HepG2 (cell line): ENCODE results near the gene LGI4. TPM values are rescaled to one million over a fixed set of nuclear protein-coding genes. Genes with fewer than 3 reads are reported as not detected.
A peak's percentile ranks its signal among the peaks of the same experiment; 100 is the strongest.
"Not testable (repeated sequence)": the region's sequence is repeated elsewhere in the genome, so short reads cannot be mapped to it uniquely, and the experiment has no call there.

ENCODE experiments used
- ARNT2 ChIP-seq: sonication (generic); formaldehyde crosslinking; IDR thresholded peaks from 2 replicates; pipeline ENCODE4 v1.8.0; 2022; ENCODE audit warnings: mild to moderate bottlenecking, low read depth, missing genetic modification reagents, moderate library complexity
- BRD4 ChIP-seq: sonication (generic); formaldehyde crosslinking; IDR thresholded peaks from 2 replicates; pipeline ENCODE4 v1.4.0; 2020; ENCODE audit warnings: missing genetic modification reagents
- CBX2 ChIP-seq, 2 experiments: fragments of 200-600 bp in 1 of 2; sonication (generic); formaldehyde crosslinking in 1 of 2; IDR thresholded peaks; 2 replicates each; pipeline versions ENCODE4 v1.7.0 to v1.8.1; 2018 to 2022; ENCODE audit warnings: low read depth in 2 of 2, low read length in 1 of 2, mild to moderate bottlenecking in 1 of 2, missing genetic modification reagents in 1 of 2
- ELF3 ChIP-seq: IDR thresholded peaks from 2 replicates; pipeline ENCODE4 v1.6.1; 2016; ENCODE audit warnings: missing genetic modification reagents, missing compliant biosample characterization
- ELF4 ChIP-seq: sonication (generic); formaldehyde crosslinking; IDR thresholded peaks from 2 replicates; pipeline ENCODE4 v1.5.0; 2020; ENCODE audit warnings: missing genetic modification reagents, mild to moderate bottlenecking, moderate library complexity, borderline replicate concordance
- ERF ChIP-seq: IDR thresholded peaks from 2 replicates; pipeline ENCODE4 v1.6.1; 2018; ENCODE audit warnings: missing biosample characterization, missing genetic modification reagents
- FOXO1 ChIP-seq: sonication (generic); formaldehyde crosslinking; IDR thresholded peaks from 2 replicates; pipeline ENCODE4 v1.4.0; 2020; ENCODE audit warnings: missing genetic modification reagents
- GZF1 ChIP-seq: sonication (generic); formaldehyde crosslinking; IDR thresholded peaks from 2 replicates; pipeline ENCODE4 v1.5.1; 2020; ENCODE audit warnings: mild to moderate bottlenecking, missing genetic modification reagents
- HDAC2 ChIP-seq: sonication (generic); formaldehyde crosslinking; IDR thresholded peaks from 2 replicates; pipeline ENCODE4 v1.4.0; 2020; ENCODE audit warnings: missing genetic modification reagents
- HMGXB4 ChIP-seq, 2 experiments: sonication (generic) in 1 of 2; formaldehyde crosslinking in 1 of 2; IDR thresholded peaks; 2 replicates each; pipeline versions ENCODE4 v1.4.0 to v1.6.1; 2018 to 2020; ENCODE audit warnings: missing genetic modification reagents in 2 of 2, borderline replicate concordance in 1 of 2, low read depth in 1 of 2, mild to moderate bottlenecking in 1 of 2, missing biosample characterization in 1 of 2
- MAX ChIP-seq: IDR thresholded peaks from 2 replicates; pipeline ENCODE4 v1.6.1; 2012; ENCODE audit warnings: inconsistent platforms
- NONO ChIP-seq, 2 experiments: fragments of 450-650 bp in 1 of 2; sonication (generic) in 1 of 2; formaldehyde crosslinking in 1 of 2; IDR thresholded peaks in 1 of 2; conservative IDR thresholded peaks in 1 of 2; 2 replicates each; pipeline versions ENCODE4 v1.6.1 to v1.8.0; 2017 to 2022; ENCODE audit warnings: mild to moderate bottlenecking in 1 of 2, missing genetic modification reagents in 1 of 2, moderate library complexity in 1 of 2
- POLR2G ChIP-seq: fragments of 200-400 bp; formaldehyde crosslinking; IDR thresholded peaks from 2 replicates; pipeline ENCODE4 v1.6.1; 2018; ENCODE audit warnings: mild to moderate bottlenecking, low read depth, low read length, moderate library complexity
- RXRB ChIP-seq: IDR thresholded peaks from 2 replicates; pipeline ENCODE4 v1.6.1; 2016; ENCODE audit warnings: borderline replicate concordance, missing genetic modification reagents, missing compliant biosample characterization
- SOX6 ChIP-seq, 2 experiments: fragments of 450-650 bp in 1 of 2; sonication (generic) in 1 of 2; formaldehyde crosslinking in 1 of 2; IDR thresholded peaks; 2 replicates each; pipeline versions ENCODE4 v1.4.0 to v1.6.1; 2017 to 2020; ENCODE audit warnings: antibody characterized with exemption in 1 of 2, mild to moderate bottlenecking in 1 of 2, missing genetic modification reagents in 1 of 2
- TEAD3 ChIP-seq: optimal IDR thresholded peaks from 2 replicates; pipeline ENCODE3; 2016; ENCODE audit warnings: borderline replicate concordance
- ZBTB38 ChIP-seq: sonication (generic); formaldehyde crosslinking; IDR thresholded peaks from 2 replicates; pipeline ENCODE4 v1.5.1; 2020; ENCODE audit warnings: mild to moderate bottlenecking, missing genetic modification reagents
- ZFP90 ChIP-seq: sonication (generic); formaldehyde crosslinking; IDR thresholded peaks from 2 replicates; pipeline ENCODE4 v1.8.0; 2022; ENCODE audit warnings: missing genetic modification reagents, mild to moderate bottlenecking, inconsistent platforms, borderline replicate concordance
- ZMYM4 ChIP-seq: sonication (generic); formaldehyde crosslinking; IDR thresholded peaks from 2 replicates; pipeline ENCODE4 v1.8.1; 2023; ENCODE audit warnings: mild to moderate bottlenecking, missing genetic modification reagents
- ZNF652 ChIP-seq: IDR thresholded peaks from 2 replicates; pipeline ENCODE4 v1.6.1; 2016; ENCODE audit warnings: low read depth, borderline replicate concordance
- polyA plus RNA-seq, 8 experiments: library from polyadenylated mRNA; depleted of rRNA in 3 of 8; stranded (reverse) in 7 of 8; unstranded in 1 of 8; fragments of >200 nt; fragmentation: Illumina TruSeq in 4 of 8; extraction: Trizol in 4 of 8; gene quantifications; 2 replicates each; pipeline versions ENCODE4 v1.2.1 to v1.2.3, GENCODE V29; 2011 to 2016; ENCODE audit warnings: low read depth in 4 of 8, missing spikeins in 1 of 8, mixed read lengths in 1 of 8; ENCODE audit not compliant: insufficient read depth in 1 of 8
- total RNA-seq, 5 experiments: library from RNA; depleted of rRNA; stranded (reverse); fragments of >200 nt; fragmentation: Illumina TruSeq; extraction: Trizol; gene quantifications; 2 replicates each; pipeline ENCODE4 v1.2.3, GENCODE V29; 2016; ENCODE audit warnings: low read depth in 1 of 5
- TF ChIP-seq, protein P1 (sequence below): IDR thresholded peaks from 2 replicates; pipeline ENCODE4 v1.6.1; 2016
- TF ChIP-seq, protein P2 (sequence below): sonication (generic); formaldehyde crosslinking; IDR thresholded peaks from 2 replicates; pipeline ENCODE4 v1.8.0; 2022; ENCODE audit warnings: missing genetic modification reagents, mild to moderate bottlenecking, borderline replicate concordance

LGI4 gene
- total and polyA plus RNA-seq, 2 of the 13 experiments (the other 11 are each of a cell fraction or from before 2014, with no cell fraction given), result 2.8 TPM; not detected in 1

DNA sequence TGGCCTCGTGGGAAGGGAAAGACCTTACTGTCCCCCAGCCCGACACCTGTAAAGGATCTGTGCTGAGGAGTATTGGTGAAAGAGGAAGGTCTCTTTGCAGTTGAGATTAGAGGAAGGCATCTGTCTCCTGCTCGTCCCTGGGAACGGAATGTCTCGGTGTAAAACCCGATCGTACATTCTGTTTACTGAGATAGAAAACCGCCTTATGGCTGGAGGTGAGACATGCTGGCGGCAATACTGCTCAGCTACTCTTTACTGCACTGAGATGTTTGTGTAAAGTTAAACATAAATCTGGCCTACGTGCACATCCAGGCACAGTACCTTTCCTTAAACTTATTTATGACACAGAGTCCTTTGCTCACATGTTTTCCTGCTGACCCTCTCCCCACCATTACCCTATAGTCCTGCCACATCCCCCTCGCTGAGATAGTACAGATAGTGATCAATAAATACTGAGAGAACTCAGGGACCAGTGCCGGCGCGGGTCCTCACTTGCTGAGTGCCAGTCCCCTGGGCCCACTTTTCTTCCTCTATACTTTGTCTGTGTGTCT lies 5.1 kb downstream of the LGI4 start (continued):
- TF ChIP-seq, protein P1, sequence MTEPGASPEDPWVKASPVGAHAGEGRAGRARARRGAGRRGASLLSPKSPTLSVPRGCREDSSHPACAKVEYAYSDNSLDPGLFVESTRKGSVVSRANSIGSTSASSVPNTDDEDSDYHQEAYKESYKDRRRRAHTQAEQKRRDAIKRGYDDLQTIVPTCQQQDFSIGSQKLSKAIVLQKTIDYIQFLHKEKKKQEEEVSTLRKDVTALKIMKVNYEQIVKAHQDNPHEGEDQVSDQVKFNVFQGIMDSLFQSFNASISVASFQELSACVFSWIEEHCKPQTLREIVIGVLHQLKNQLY (CRISPR knock-in tag), result peak; percentile 65
- TF ChIP-seq TEAD3 (CRISPR knock-in tag) (peak; percentile 63), CBX2 (CRISPR knock-in tag; IDR thresholded peaks at IDR 0.05; ENCODE audit: low read depth) (peak; percentile 73; the same call in 1 of the 2 replicates), GZF1 (CRISPR knock-in tag) (0 out of 2 replicates have a peak, but pooled peaks have one; percentile 31), BRD4 (CRISPR knock-in tag) (peak; percentile 78; the same call in 1 of the 2 replicates), RXRB (peak; percentile 61; the same call in 1 of the 2 replicates), FOXO1 (CRISPR knock-in tag) (peak; percentile 75; the same call in 1 of the 2 replicates), ERF (CRISPR knock-in tag) (peak; percentile 38; the same call in 1 of the 2 replicates), ZNF652 (CRISPR knock-in tag) (peak; percentile 69; the same call in 1 of the 2 replicates), ZBTB38 (CRISPR knock-in tag) (peak; percentile 67; the same call in 1 of the 2 replicates), ELF4 (CRISPR knock-in tag) (0 out of 2 replicates have a peak, but pooled peaks have one; percentile 38), ZMYM4 (CRISPR knock-in tag) (peak; percentile 46; the same call in 1 of the 2 replicates), NONO (CRISPR knock-in tag; conservative IDR thresholded peaks at IDR 0.05) (peak; percentile 54; the same call in 1 of the 2 replicates), MAX (peak; percentile 51; the same call in 1 of the 2 replicates), ELF3 (CRISPR knock-in tag) (peak; percentile 86), ZFP90 (CRISPR knock-in tag) (0 out of 2 replicates have a peak, but pooled peaks have one; percentile 30), HMGXB4 (CRISPR knock-in tag; IDR thresholded peaks at IDR 0.05; ENCODE audit: borderline replicate concordance in 1 of 2, low read depth in 1 of 2) (peak in 1 of 2 experiments; percentile 36; a peak in 2 of 4 replicates), SOX6 (CRISPR knock-in tag; IDR thresholded peaks at IDR 0.05) (peak; percentile 51), ARNT2 (CRISPR knock-in tag) (peak; percentile 67; the same call in 1 of the 2 replicates), POLR2G (peak; percentile 60), HDAC2 (CRISPR knock-in tag) (peak; percentile 91)
- not testable (repeated sequence) for TF ChIP-seq CBX2 (IDR thresholded peaks at IDR 0.05; ENCODE audit: low read depth, low read length); NONO (IDR thresholded peaks at IDR 0.05); SOX6 (IDR thresholded peaks at IDR 0.05)
- TF ChIP-seq, protein P2, sequence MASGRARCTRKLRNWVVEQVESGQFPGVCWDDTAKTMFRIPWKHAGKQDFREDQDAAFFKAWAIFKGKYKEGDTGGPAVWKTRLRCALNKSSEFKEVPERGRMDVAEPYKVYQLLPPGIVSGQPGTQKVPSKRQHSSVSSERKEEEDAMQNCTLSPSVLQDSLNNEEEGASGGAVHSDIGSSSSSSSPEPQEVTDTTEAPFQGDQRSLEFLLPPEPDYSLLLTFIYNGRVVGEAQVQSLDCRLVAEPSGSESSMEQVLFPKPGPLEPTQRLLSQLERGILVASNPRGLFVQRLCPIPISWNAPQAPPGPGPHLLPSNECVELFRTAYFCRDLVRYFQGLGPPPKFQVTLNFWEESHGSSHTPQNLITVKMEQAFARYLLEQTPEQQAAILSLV (CRISPR knock-in tag), result peak; percentile 57; the same call in 1 of the 2 replicates
